ENCODE measurements around the gene ARHGEF28.

DNA sequence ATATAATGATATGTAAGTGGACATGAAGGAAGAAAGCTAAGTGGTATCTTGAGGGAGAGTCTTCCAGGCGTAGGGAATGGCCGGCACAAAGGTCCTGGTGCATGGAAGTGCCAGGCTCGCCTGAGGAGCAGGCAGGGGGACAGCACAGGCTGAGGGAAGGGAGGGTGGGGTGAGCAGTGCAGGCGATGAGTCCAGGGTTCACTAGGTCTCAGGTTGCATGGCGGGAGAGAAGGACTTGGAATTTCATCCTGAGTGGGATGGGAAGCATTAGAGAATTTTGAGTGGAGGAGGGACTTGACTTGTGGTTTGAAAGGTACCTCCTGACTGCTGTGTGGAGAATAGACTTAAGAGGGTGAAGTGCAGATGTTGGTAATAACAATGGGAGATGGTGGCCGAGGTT is 268.9 kb downstream of the ARHGEF28 start:
- TF ChIP-seq EZH2 (IDR thresholded peaks at IDR 0.05; ENCODE audit: borderline replicate concordance, control insufficient read depth, low read depth, low read length) (no peak), MEF2A (IDR thresholded peaks at IDR 0.05; ENCODE audit: insufficient read depth, low read depth, low read length) (no peak), POLR2A (IDR thresholded peaks at IDR 0.05; ENCODE audit: low read depth, low read length) (no peak), CBX5 (IDR thresholded peaks at IDR 0.05; ENCODE audit: low read depth) (no peak)
- TF ChIP-seq, protein P1, sequence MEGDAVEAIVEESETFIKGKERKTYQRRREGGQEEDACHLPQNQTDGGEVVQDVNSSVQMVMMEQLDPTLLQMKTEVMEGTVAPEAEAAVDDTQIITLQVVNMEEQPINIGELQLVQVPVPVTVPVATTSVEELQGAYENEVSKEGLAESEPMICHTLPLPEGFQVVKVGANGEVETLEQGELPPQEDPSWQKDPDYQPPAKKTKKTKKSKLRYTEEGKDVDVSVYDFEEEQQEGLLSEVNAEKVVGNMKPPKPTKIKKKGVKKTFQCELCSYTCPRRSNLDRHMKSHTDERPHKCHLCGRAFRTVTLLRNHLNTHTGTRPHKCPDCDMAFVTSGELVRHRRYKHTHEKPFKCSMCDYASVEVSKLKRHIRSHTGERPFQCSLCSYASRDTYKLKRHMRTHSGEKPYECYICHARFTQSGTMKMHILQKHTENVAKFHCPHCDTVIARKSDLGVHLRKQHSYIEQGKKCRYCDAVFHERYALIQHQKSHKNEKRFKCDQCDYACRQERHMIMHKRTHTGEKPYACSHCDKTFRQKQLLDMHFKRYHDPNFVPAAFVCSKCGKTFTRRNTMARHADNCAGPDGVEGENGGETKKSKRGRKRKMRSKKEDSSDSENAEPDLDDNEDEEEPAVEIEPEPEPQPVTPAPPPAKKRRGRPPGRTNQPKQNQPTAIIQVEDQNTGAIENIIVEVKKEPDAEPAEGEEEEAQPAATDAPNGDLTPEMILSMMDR (IDR thresholded peaks at IDR 0.05 in 2 of 3, conservative IDR thresholded peaks at IDR 0.05 in 1 of 3; ENCODE audit: control insufficient read depth in 2 of 3, extremely low read depth in 1 of 3, insufficient read depth in 1 of 3, low read depth in 3 of 3, low read length in 3 of 3), result no peak
- TF ChIP-seq, protein P2, sequence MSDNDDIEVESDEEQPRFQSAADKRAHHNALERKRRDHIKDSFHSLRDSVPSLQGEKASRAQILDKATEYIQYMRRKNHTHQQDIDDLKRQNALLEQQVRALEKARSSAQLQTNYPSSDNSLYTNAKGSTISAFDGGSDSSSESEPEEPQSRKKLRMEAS (IDR thresholded peaks at IDR 0.05; ENCODE audit: low read depth, low read length), result no peak

All from GM12878 (cell line).